Activated CD4-positive, alpha-beta T cell treated with anti-CD3 and anti-CD28 coated beads, Interleukin-2, amount 10 ng/mL, durations not matched to agents 7 days and 5 days (primary cell): ENCODE measurements around the gene MYO1E. TPM values are rescaled to one million over a fixed set of nuclear protein-coding genes. Genes with fewer than 3 reads are reported as not detected.
A peak's percentile ranks its signal among the peaks of the same experiment; 100 is the strongest.

Experiments used
- CTCF ChIA-PET: fragments of 350-600 bp; sonication (Branson Sonifier 250); formaldehyde crosslinking; loops from one replicate; lab custom pipeline; 2021; ENCODE audit warnings: antibody characterized with exemption; lab: Charles Lee
- POLR2A ChIA-PET: fragments of 350-600 bp; sonication (Branson Sonifier 250); formaldehyde crosslinking; loops from one replicate; lab custom pipeline; 2021; ENCODE audit warnings: antibody characterized with exemption; lab: Charles Lee
- DNase-seq: peaks from one replicate; pipeline ENCODE4 v3.0.0-alpha.2; 2020
- H3K27ac Mint-ChIP-seq: one replicate; pipeline ENCODE4 v1.8.0; 2021; ENCODE audit warnings: mild to moderate bottlenecking, moderate library complexity, mixed read lengths
- H3K27me3 Mint-ChIP-seq: one replicate; pipeline ENCODE4 v1.8.0; 2021; ENCODE audit warnings: mixed read lengths
- H3K36me3 Mint-ChIP-seq: one replicate; pipeline ENCODE4 v1.8.0; 2021; ENCODE audit warnings: low read depth, mixed read lengths
- H3K4me1 Mint-ChIP-seq: one replicate; pipeline ENCODE4 v1.8.0; 2021; ENCODE audit warnings: mixed read lengths
- H3K4me3 Mint-ChIP-seq: one replicate; pipeline ENCODE4 v1.8.0; 2021; ENCODE audit warnings: mild to moderate bottlenecking, moderate library complexity, mixed read lengths
- H3K9me3 Mint-ChIP-seq: one replicate; pipeline ENCODE4 v1.8.0; 2021; ENCODE audit warnings: mixed read lengths
- total RNA-seq, 2 experiments: library from RNA; stranded (reverse); gene quantifications; one replicate each; pipeline ENCODE4 v1.2.3, GENCODE V29; 2021

The MYO1E gene
- total RNA-seq, 2 experiments from 2014 or later: 12.9 to 14.0 TPM

GRCh38 chr15:59380902-59381610 lies 8.4 kb upstream of the MYO1E start:
- H3K27ac Mint-ChIP-seq: no peak overlapping the region
- no peaks in the 10 kb centered on the region for H3K36me3 Mint-ChIP-seq
- CTCF ChIA-PET: interaction anchor here (0.8 kb wide), 1 partner anchor 105 kb away, joined by 3 read pairs; no protein-coding TSS in a partner anchor
- POLR2A ChIA-PET: no interaction called here
- peaks cover 19% of the 10 kb centered on the region for H3K27me3 Mint-ChIP-seq
- DNase-seq: no peak
- peaks cover 15% of the 10 kb centered on the region for H3K4me1 Mint-ChIP-seq
- no peak overlapping the region for H3K4me3 Mint-ChIP-seq
- H3K9me3 Mint-ChIP-seq: no peaks in the 10 kb centered on the region

DNA sequence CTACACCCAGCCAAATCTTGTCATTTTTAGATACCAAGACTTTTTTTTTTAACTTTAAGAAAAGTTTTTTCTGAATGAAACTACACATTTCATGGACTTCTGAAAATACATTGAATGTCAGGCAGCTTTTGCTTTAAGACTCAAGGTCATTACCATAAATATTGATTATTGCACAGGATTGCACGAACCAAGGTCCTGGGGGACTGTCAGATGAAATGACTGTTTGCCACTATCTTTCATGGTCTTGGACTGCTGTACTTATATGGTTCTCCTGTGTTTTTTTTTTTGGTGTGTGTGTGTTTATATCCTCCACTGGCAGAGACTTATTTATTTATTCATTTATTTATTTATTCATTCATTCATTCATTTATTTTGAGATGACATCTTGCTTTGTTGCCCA lies 6.9 kb upstream of the MYO1E start:
- H3K4me1 Mint-ChIP-seq: peaks cover 8% of the 10 kb centered on the region
- no peak for DNase-seq
- H3K27ac Mint-ChIP-seq: no peak overlapping the region
- no peak overlapping the region for H3K4me3 Mint-ChIP-seq
- POLR2A ChIA-PET: no interaction called here
- CTCF ChIA-PET: interaction anchor here (0.6 to 0.7 kb wide), 2 partner anchors 27 to 1226 kb away, joined by 3 to 4 read pairs; no protein-coding TSS in a partner anchor
- H3K36me3 Mint-ChIP-seq: no peaks in the 10 kb centered on the region
- no peaks in the 10 kb centered on the region for H3K9me3 Mint-ChIP-seq
- peaks cover 25% of the 10 kb centered on the region for H3K27me3 Mint-ChIP-seq

- no peak for DNase-seq
- POLR2A ChIA-PET: no interaction called here
- CTCF ChIA-PET: interaction anchor here (0.6 to 0.7 kb wide), 2 partner anchors 14 to 250 kb away, joined by 4 to 7 read pairs; no protein-coding TSS in a partner anchor
- H3K9me3 Mint-ChIP-seq: no peaks in the 10 kb centered on the region
- H3K4me1 Mint-ChIP-seq: peaks cover 6% of the 10 kb centered on the region
- no peak overlapping the region for H3K27ac Mint-ChIP-seq
- H3K27me3 Mint-ChIP-seq: peaks cover 32% of the 10 kb centered on the region
- no peak overlapping the region for H3K4me3 Mint-ChIP-seq
- no peaks in the 10 kb centered on the region for H3K36me3 Mint-ChIP-seq
These were observed 6.2 kb upstream of the MYO1E start for GRCh38 chr15:59378855-59379254.

GRCh38 chr15:59377924-59378323 lies 5.3 kb upstream of the MYO1E start:
- H3K9me3 Mint-ChIP-seq: no peaks in the 10 kb centered on the region

GRCh38 chr15:59376733-59377132 lies 4.1 kb upstream of the MYO1E start:
- Mint-ChIP-seq H3K36me3 (no peaks in the 10 kb centered on the region), H3K27me3 (peaks cover 43% of the 10 kb centered on the region), H3K4me1 (peaks cover 11% of the 10 kb centered on the region), H3K27ac (no peak overlapping the region), H3K4me3 (no peak overlapping the region), H3K9me3 (no peaks in the 10 kb centered on the region)
- POLR2A ChIA-PET: no interaction called here
- CTCF ChIA-PET: interaction anchor here (0.6 kb wide), 1 partner anchor 1036 kb away, joined by 6 read pairs; no protein-coding TSS in a partner anchor
- DNase-seq: no peak

More at GRCh38 chr15:59377924-59378323, 5.3 kb upstream of the MYO1E start:
- no peak for DNase-seq
- POLR2A ChIA-PET: no interaction called here
- H3K27me3 Mint-ChIP-seq: peaks cover 42% of the 10 kb centered on the region
- peaks cover 9% of the 10 kb centered on the region for H3K4me1 Mint-ChIP-seq
- H3K27ac Mint-ChIP-seq: no peak overlapping the region
- CTCF ChIA-PET: no interaction called here
- no peaks in the 10 kb centered on the region for H3K36me3 Mint-ChIP-seq
- H3K4me3 Mint-ChIP-seq: no peak overlapping the region

DNA sequence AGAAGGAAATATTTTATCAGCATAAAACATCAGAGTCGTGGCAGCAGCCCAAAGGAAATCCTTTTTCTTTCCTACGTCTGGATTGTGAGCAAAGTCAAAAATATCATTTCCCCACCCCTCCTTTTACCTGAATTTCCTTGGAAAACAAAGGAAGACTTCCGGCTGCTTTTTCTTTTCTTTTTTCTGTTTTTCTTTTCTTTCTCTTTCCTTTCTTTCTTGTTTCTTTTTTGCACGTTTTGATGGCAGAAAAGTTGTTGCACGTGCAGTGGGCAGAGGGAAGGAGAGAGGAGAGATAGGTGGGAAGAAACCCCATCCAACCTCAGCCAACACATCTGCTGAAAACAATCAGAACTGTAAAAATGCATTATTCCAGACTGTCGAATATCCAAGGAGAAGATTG lies 544 bp upstream of the MYO1E start:
- H3K4me1 Mint-ChIP-seq: peaks cover 27% of the 10 kb centered on the region
- CTCF ChIA-PET: interaction anchor here (1.5 kb wide), 1 partner anchor 25 kb away, joined by 3 read pairs; no protein-coding TSS in a partner anchor
- peak overlapping the region; percentile 82 for H3K4me3 Mint-ChIP-seq
- peaks cover 63% of the 10 kb centered on the region for H3K27me3 Mint-ChIP-seq
- POLR2A ChIA-PET: no interaction called here
- no peaks in the 10 kb centered on the region for H3K9me3 Mint-ChIP-seq
- H3K27ac Mint-ChIP-seq: no peak overlapping the region
- DNase-seq: no peak
- peaks cover 5% of the 10 kb centered on the region for H3K36me3 Mint-ChIP-seq

- Mint-ChIP-seq H3K4me3 (peak overlapping the region; percentile 86), H3K27me3 (peaks cover 62% of the 10 kb centered on the region), H3K9me3 (no peaks in the 10 kb centered on the region), H3K4me1 (peaks cover 27% of the 10 kb centered on the region), H3K27ac (peak overlapping the region; percentile 80), H3K36me3 (peaks cover 5% of the 10 kb centered on the region)
- ChIA-PET POLR2A (interaction anchor here (0.7 kb wide), 1 partner anchor 71 kb away, joined by 3 read pairs; no protein-coding TSS in a partner anchor), CTCF (interaction anchor here (1.4 to 1.5 kb wide), 2 partner anchors 11 to 27 kb away, joined by 3 to 7 read pairs; no protein-coding TSS in a partner anchor)
- no peak for DNase-seq
These were observed 966 bp downstream of the MYO1E start for GRCh38 chr15:59371458-59372351.

DNA sequence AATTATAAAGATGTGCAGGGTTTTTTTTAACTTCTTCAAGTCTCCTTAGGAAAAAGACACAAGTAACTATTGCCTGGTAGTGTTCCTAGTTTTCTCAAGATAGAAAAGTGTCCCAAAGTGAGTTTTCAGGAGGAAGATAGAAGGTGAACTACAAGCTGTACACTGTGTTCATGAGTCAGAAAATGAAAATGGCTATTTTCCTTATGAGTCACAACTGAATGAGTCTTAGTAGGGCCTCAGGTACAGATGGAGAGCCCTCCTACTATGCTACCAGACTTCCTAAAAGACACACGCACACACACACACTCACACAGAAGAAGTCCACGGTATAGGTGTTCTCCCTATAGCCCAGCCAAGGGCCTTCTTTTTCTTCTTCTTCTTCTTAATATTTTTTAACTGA lies 3.1 kb downstream of the MYO1E start:
- no peak overlapping the region for H3K27ac Mint-ChIP-seq
- no peak for DNase-seq
- POLR2A ChIA-PET: no interaction called here
- CTCF ChIA-PET: interaction anchor here (0.6 kb wide), 1 partner anchor 69 kb away, joined by 5 read pairs; no protein-coding TSS in a partner anchor
- peaks cover 5% of the 10 kb centered on the region for H3K36me3 Mint-ChIP-seq
- peaks cover 56% of the 10 kb centered on the region for H3K27me3 Mint-ChIP-seq
- no peak overlapping the region for H3K4me3 Mint-ChIP-seq
- no peaks in the 10 kb centered on the region for H3K9me3 Mint-ChIP-seq
- peaks cover 27% of the 10 kb centered on the region for H3K4me1 Mint-ChIP-seq

- Mint-ChIP-seq H3K27ac (no peak overlapping the region), H3K9me3 (no peaks in the 10 kb centered on the region), H3K27me3 (peaks cover 47% of the 10 kb centered on the region), H3K36me3 (peaks cover 5% of the 10 kb centered on the region), H3K4me3 (no peak overlapping the region), H3K4me1 (peaks cover 16% of the 10 kb centered on the region)
- POLR2A ChIA-PET: no interaction called here
- CTCF ChIA-PET: interaction anchor here (1.0 to 1.8 kb wide), 2 partner anchors 11 to 120 kb away, joined by 4 read pairs; no protein-coding TSS in a partner anchor
- no peak for DNase-seq
These were observed 5.6 kb downstream of the MYO1E start for GRCh38 chr15:59367022-59367451.

DNA sequence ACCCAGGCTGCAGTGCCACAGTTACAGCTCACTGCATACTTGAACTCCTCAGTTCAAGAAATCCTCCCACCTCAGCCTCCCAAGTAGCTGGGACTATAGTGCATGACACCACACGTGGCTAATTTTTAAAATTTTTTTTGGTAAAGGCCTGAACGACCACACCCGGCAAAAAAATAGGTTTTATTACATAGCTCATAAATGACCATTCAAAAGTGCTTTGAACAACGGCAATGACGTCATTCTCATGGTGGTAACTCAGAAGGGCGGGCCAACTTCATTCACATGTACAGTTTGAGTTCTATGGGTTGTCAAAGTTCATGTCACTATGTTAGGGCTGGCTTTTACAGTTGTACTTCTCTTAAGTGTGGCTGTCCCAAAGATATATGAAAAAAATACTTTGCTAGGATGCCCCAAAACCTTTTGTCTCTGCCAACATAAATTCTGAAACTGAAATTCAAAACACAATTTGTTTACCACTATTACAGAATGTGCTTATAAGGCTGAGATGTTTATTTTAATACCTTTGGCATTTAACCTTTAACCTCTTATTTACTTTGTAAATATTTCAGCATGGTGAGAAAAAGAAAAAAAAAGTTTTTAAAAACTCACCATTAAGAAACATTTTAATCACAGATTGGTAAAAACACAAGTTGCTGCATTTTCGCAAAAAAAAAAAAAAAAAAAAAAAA lies 6.2 kb downstream of the MYO1E start:
- H3K4me1 Mint-ChIP-seq: peaks cover 16% of the 10 kb centered on the region
- CTCF ChIA-PET: interaction anchor here (1.8 kb wide), 1 partner anchor 11 kb away, joined by 4 read pairs; no protein-coding TSS in a partner anchor
- POLR2A ChIA-PET: no interaction called here
- no peak overlapping the region for H3K27ac Mint-ChIP-seq
- H3K27me3 Mint-ChIP-seq: peaks cover 47% of the 10 kb centered on the region
- H3K9me3 Mint-ChIP-seq: no peaks in the 10 kb centered on the region
- DNase-seq: no peak
- no peak overlapping the region for H3K4me3 Mint-ChIP-seq
- peaks cover 5% of the 10 kb centered on the region for H3K36me3 Mint-ChIP-seq

GRCh38 chr15:59364248-59364647 lies 8.4 kb downstream of the MYO1E start:
- Mint-ChIP-seq H3K27me3 (peaks cover 37% of the 10 kb centered on the region), H3K4me3 (no peak overlapping the region), H3K36me3 (no peaks in the 10 kb centered on the region), H3K9me3 (no peaks in the 10 kb centered on the region), H3K27ac (no peak overlapping the region), H3K4me1 (peaks cover 3% of the 10 kb centered on the region)
- CTCF ChIA-PET: no interaction called here
- no peak for DNase-seq
- POLR2A ChIA-PET: no interaction called here

GRCh38 chr15:59362331-59362730 lies 10.3 kb downstream of the MYO1E start:
- DNase-seq: no peak
- no peaks in the 10 kb centered on the region for H3K4me1 Mint-ChIP-seq
- ChIA-PET POLR2A (no interaction called here), CTCF (interaction anchor here (1.0 to 2.6 kb wide), 2 partner anchors 10 to 25 kb away, joined by 4 to 7 read pairs; partner anchors contain the start of gene MYO1E)
- peaks cover 40% of the 10 kb centered on the region for H3K27me3 Mint-ChIP-seq
- no peaks in the 10 kb centered on the region for H3K9me3 Mint-ChIP-seq
- no peak overlapping the region for H3K27ac Mint-ChIP-seq
- no peak overlapping the region for H3K4me3 Mint-ChIP-seq
- H3K36me3 Mint-ChIP-seq: no peaks in the 10 kb centered on the region
